Suprapubic skin (tissue), 4 donors: ENCODE results near the gene TBC1D16. TPM values are rescaled to one million over a fixed set of nuclear protein-coding genes. Genes with fewer than 3 reads are reported as not detected.

Experiments used
- DNase-seq, 2 donors: peaks; one replicate each; pipeline ENCODE4 v3.0.0-alpha.2; 2019; ENCODE audit warnings: low spot score in 2 of 2
- H3K27ac ChIP-seq: fragments of 200-600 bp; sonication (generic); one replicate; pipeline ENCODE4 v1.5.1; 2019
- H3K27me3 ChIP-seq: fragments of 200-600 bp; sonication (generic); one replicate; pipeline ENCODE4 v1.5.1; 2019
- H3K36me3 ChIP-seq: fragments of 200-600 bp; sonication (generic); one replicate; pipeline ENCODE4 v1.5.1; 2019
- H3K4me1 ChIP-seq: fragments of 200-600 bp; sonication (generic); one replicate; pipeline ENCODE4 v1.5.1; 2019
- H3K4me3 ChIP-seq: fragments of 200-600 bp; sonication (generic); one replicate; pipeline ENCODE4 v1.5.1; 2019; ENCODE audit warnings: mild to moderate bottlenecking
- H3K9me3 ChIP-seq: fragments of 200-600 bp; sonication (generic); one replicate; pipeline ENCODE4 v1.5.1; 2019
- CTCF ChIP-seq, 2 donors: fragments of 200-600 bp in 1 of 2; fragments of 450-650 bp in 1 of 2; sonication (generic) in 1 of 2; IDR thresholded peaks; one replicate each; pipeline ENCODE4 v1.5.1; 2016 to 2019; ENCODE audit warnings: antibody characterized with exemption in 2 of 2, mild to moderate bottlenecking in 1 of 2, moderate library complexity in 1 of 2
- EP300 ChIP-seq: sonication (generic); formaldehyde crosslinking; IDR thresholded peaks from one replicate; pipeline ENCODE4 v1.6.1; 2017; ENCODE audit warnings: antibody characterized with exemption
- POLR2A ChIP-seq, 2 donors: fragments of 450-650 bp; IDR thresholded peaks; one replicate each; pipeline ENCODE4 v1.6.1; 2017; ENCODE audit warnings: antibody characterized with exemption in 2 of 2, mild to moderate bottlenecking in 2 of 2, moderate library complexity in 2 of 2
- POLR2AphosphoS5 ChIP-seq, 3 donors: sonication (generic); formaldehyde crosslinking; IDR thresholded peaks; one replicate each; pipeline ENCODE4 v1.6.1; 2017; ENCODE audit warnings: antibody characterized with exemption in 3 of 3
- WGBS: methylation state at CpG from one replicate; pipeline ENCODE4 v1.1.5; 2018; 5-methylcytosine and 5-hydroxymethylcytosine counted together
- total RNA-seq, 4 donors: library from RNA; depleted of rRNA; stranded (reverse); fragments of >200 nt; gene quantifications; one replicate each; pipeline ENCODE4 v1.1.0, GENCODE V29; 2016

TBC1D16 gene
- total RNA-seq, 4 donors from 2014 or later: 18.6 to 33.6 (median 22.7) TPM

GRCh38 chr17:79905832-79906231, 129.8 kb downstream of the TBC1D16 start:
- TF ChIP-seq POLR2A (IDR thresholded peaks at IDR 0.05) (no peak), POLR2AphosphoS5 (IDR thresholded peaks at IDR 0.05) (no peak), EP300 (no peak), CTCF (IDR thresholded peaks at IDR 0.05) (no peak)
- no peak overlapping the region for H3K4me3 ChIP-seq
- no peaks in the 10 kb centered on the region for H3K9me3 ChIP-seq
- peaks cover 4% of the 10 kb centered on the region for H3K4me1 ChIP-seq
- H3K36me3 ChIP-seq: no peaks in the 10 kb centered on the region
- no peak overlapping the region for H3K27ac ChIP-seq
- DNase-seq: no peak
- WGBS: 70% methylated on average over 8 of the region's 8 CpGs
- H3K27me3 ChIP-seq: peaks cover 40% of the 10 kb centered on the region

GRCh38 chr17:79904865-79905264, 130.8 kb downstream of the TBC1D16 start:
- Histone ChIP-seq H3K9me3 (no peaks in the 10 kb centered on the region), H3K27me3 (peaks cover 42% of the 10 kb centered on the region), H3K4me3 (no peak overlapping the region), H3K4me1 (peaks cover 4% of the 10 kb centered on the region), H3K27ac (no peak overlapping the region), H3K36me3 (no peaks in the 10 kb centered on the region)
- WGBS: 87% methylated on average over 9 of the region's 9 CpGs
- DNase-seq: no peak
- no peak for TF ChIP-seq POLR2AphosphoS5 (IDR thresholded peaks at IDR 0.05)

- Histone ChIP-seq H3K4me1 (no peaks in the 10 kb centered on the region), H3K4me3 (no peak overlapping the region), H3K27ac (no peak overlapping the region), H3K9me3 (peaks cover 4% of the 10 kb centered on the region), H3K36me3 (no peaks in the 10 kb centered on the region), H3K27me3 (peaks cover 49% of the 10 kb centered on the region)
- 74% methylated on average over 10 of the region's 10 CpGs for WGBS
- TF ChIP-seq POLR2A (IDR thresholded peaks at IDR 0.05): no peak
- no peak for TF ChIP-seq CTCF (IDR thresholded peaks at IDR 0.05)
- TF ChIP-seq EP300: no peak
- TF ChIP-seq POLR2AphosphoS5 (IDR thresholded peaks at IDR 0.05): no peak
- DNase-seq: peak in 1 of 2 donors; percentile 42
Observed at GRCh38 chr17:79902146-79902791, 133.4 kb downstream of the TBC1D16 start.

GRCh38 chr17:79901131-79901530, 134.5 kb downstream of the TBC1D16 start:
- no peak for DNase-seq
- 66% methylated on average over 4 of the region's 6 CpGs for WGBS
- TF ChIP-seq POLR2A (IDR thresholded peaks at IDR 0.05): no peak
- TF ChIP-seq POLR2AphosphoS5 (IDR thresholded peaks at IDR 0.05): no peak
- TF ChIP-seq EP300: no peak
- TF ChIP-seq CTCF (IDR thresholded peaks at IDR 0.05): no peak

GRCh38 chr17:79899584-79899983, 136.1 kb downstream of the TBC1D16 start:
- peaks cover 4% of the 10 kb centered on the region for H3K9me3 ChIP-seq
- no peaks in the 10 kb centered on the region for H3K36me3 ChIP-seq
- H3K4me1 ChIP-seq: no peaks in the 10 kb centered on the region
- no peak overlapping the region for H3K27ac ChIP-seq
- 90% methylated on average over 4 of the region's 4 CpGs for WGBS
- no peak for DNase-seq
- TF ChIP-seq EP300: no peak
- TF ChIP-seq POLR2A (IDR thresholded peaks at IDR 0.05): no peak
- no peak for TF ChIP-seq CTCF (IDR thresholded peaks at IDR 0.05)
- TF ChIP-seq POLR2AphosphoS5 (IDR thresholded peaks at IDR 0.05): no peak
- H3K27me3 ChIP-seq: peaks cover 45% of the 10 kb centered on the region
- H3K4me3 ChIP-seq: no peak overlapping the region

More at GRCh38 chr17:79901131-79901530, 134.5 kb downstream of the TBC1D16 start:
- H3K4me1 ChIP-seq: no peaks in the 10 kb centered on the region
- H3K27ac ChIP-seq: no peak overlapping the region
- H3K27me3 ChIP-seq: peaks cover 53% of the 10 kb centered on the region
- H3K4me3 ChIP-seq: no peak overlapping the region
- no peaks in the 10 kb centered on the region for H3K36me3 ChIP-seq
- peaks cover 4% of the 10 kb centered on the region for H3K9me3 ChIP-seq
